ENCODE data around the gene DUSP22. TPM values are rescaled to one million over a fixed set of nuclear protein-coding genes. Genes with fewer than 3 reads are reported as not detected.

DUSP22 gene
- polyA plus RNA-seq, 3 donors: 107 to 120 (median 117) TPM

DNA sequence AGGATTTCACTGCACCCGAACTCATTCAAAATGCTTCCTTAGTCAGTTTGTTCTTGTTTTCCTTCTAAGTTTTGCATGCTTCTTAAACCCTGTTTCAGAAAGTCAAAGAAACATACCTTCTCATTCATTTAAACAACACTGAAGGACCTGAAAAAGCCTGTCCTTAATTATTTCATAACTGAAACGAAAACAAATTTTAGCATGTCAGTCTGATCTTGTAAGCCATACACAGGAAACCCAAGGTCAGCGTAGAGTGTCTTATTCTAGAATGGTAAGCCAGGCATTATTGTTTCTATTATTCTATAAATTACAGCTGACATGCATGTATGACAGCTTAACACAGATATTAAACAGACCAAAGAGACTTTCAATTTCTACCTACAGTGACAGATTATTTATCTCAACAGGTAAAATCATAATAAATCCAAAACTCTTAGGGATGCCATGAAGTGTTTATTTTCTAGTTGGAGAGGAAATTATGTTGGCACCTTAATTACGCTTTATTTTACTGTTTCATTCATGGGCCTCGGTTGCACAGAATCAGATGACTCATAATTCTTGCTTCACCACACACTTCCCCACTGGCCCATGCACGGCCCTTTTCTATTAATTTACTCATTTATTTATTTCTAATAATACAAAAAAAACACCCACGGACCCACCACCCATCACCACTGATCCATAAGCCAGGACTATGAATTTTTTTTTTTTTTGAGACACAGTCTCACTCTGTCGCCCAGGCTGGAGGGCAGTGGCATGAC is 39.3 kb upstream of the DUSP22 start:
- H3K27ac ChIP-seq (ENCODE audit: low read depth in 1 of 2, low read length in 2 of 2): peak overlapping the region; percentile 11 to 68

GRCh38 chr6:254016-254415 is 38.3 kb upstream of the DUSP22 start:
- peaks cover 66 to 80% of the 10 kb centered on the region in 2 donors for H3K4me1 ChIP-seq (ENCODE audit: control insufficient read depth in 1 of 2, insufficient read depth in 2 of 2, low read length in 2 of 2)

More for the DNA sequence above, 39.3 kb upstream of the DUSP22 start:
- peaks cover 0 to 6% of the 10 kb centered on the region in 2 donors for H3K36me3 Mint-ChIP-seq
- DNase-seq: peak; percentile 71 to 83 (median 81)
- peak overlapping the region; percentile 76 to 97 (median 90) for H3K27ac Mint-ChIP-seq
- Histone ChIP-seq H3K9ac (ENCODE audit: insufficient read depth, low read length, poor library complexity, severe bottlenecking) (no peak overlapping the region), H3K27me3 (ENCODE audit: control insufficient read depth in 2 of 2, insufficient read depth in 2 of 2, low read length in 2 of 2) (no peaks in the 10 kb centered on the region), H3K4me1 (ENCODE audit: control insufficient read depth in 1 of 2, insufficient read depth in 2 of 2, low read length in 2 of 2) (peaks cover 66 to 82% of the 10 kb centered on the region in 2 donors), H3K9me3 (replicated peaks in 1 of 2; ENCODE audit: control insufficient read depth in 1 of 2, insufficient read depth in 1 of 2, low read length in 2 of 2) (no peaks in the 10 kb centered on the region), H3K4me3 (replicated peaks in 1 of 3; ENCODE audit: low read depth in 2 of 3, low read length in 3 of 3) (peak overlapping the region in 1 of 3 experiments; percentile 28), H3K79me2 (ENCODE audit: insufficient read depth, low read length) (no peaks in the 10 kb centered on the region), H3K36me3 (replicated peaks in 1 of 2; ENCODE audit: control insufficient read depth in 1 of 2, insufficient read depth in 2 of 2, low read length in 2 of 2) (no peaks in the 10 kb centered on the region), H3K4me2 (replicated peaks; ENCODE audit: extremely low read depth, low read length, poor library complexity, severe bottlenecking) (peak overlapping the region; percentile 33), H4K20me1 (ENCODE audit: insufficient read depth, low read length) (no peaks in the 10 kb centered on the region), H2AFZ (ENCODE audit: insufficient read depth, low read depth, low read length, poor library complexity, severe bottlenecking) (no peak overlapping the region)
- no peak overlapping the region for H3K4me3 Mint-ChIP-seq
- intact Hi-C loops (cut with micrococcal nuclease): no loop called here
- peaks cover 0 to 4% (median 0%) of the 10 kb centered on the region in 3 donors for H3K27me3 Mint-ChIP-seq (ENCODE audit: low read depth in 3 of 3)
- 83% methylated on average over 1 of the region's 8 CpGs for WGBS (ENCODE audit: insufficient coverage)
- TF ChIP-seq, protein P1, sequence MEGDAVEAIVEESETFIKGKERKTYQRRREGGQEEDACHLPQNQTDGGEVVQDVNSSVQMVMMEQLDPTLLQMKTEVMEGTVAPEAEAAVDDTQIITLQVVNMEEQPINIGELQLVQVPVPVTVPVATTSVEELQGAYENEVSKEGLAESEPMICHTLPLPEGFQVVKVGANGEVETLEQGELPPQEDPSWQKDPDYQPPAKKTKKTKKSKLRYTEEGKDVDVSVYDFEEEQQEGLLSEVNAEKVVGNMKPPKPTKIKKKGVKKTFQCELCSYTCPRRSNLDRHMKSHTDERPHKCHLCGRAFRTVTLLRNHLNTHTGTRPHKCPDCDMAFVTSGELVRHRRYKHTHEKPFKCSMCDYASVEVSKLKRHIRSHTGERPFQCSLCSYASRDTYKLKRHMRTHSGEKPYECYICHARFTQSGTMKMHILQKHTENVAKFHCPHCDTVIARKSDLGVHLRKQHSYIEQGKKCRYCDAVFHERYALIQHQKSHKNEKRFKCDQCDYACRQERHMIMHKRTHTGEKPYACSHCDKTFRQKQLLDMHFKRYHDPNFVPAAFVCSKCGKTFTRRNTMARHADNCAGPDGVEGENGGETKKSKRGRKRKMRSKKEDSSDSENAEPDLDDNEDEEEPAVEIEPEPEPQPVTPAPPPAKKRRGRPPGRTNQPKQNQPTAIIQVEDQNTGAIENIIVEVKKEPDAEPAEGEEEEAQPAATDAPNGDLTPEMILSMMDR (IDR thresholded peaks at IDR 0.05): no peak
- peaks cover 77% of the 10 kb centered on the region for H3K4me1 Mint-ChIP-seq
- H3K9me3 Mint-ChIP-seq: peaks cover 0 to 2% (median 0%) of the 10 kb centered on the region in 7 donors

More at GRCh38 chr6:254016-254415, 38.3 kb upstream of the DUSP22 start:
- TF ChIP-seq, protein P1 (IDR thresholded peaks at IDR 0.05): no peak
- no peak overlapping the region for H2AFZ ChIP-seq (ENCODE audit: insufficient read depth, low read depth, low read length, poor library complexity, severe bottlenecking)
- Mint-ChIP-seq H3K9me3 (peaks cover 0 to 2% (median 0%) of the 10 kb centered on the region in 7 donors), H3K4me1 (peaks cover 72% of the 10 kb centered on the region), H3K27me3 (ENCODE audit: low read depth in 3 of 3) (peaks cover 0 to 3% (median 0%) of the 10 kb centered on the region in 3 donors), H3K36me3 (peaks cover 0 to 6% of the 10 kb centered on the region in 2 donors), H3K4me3 (no peak overlapping the region), H3K27ac (peak overlapping the region; percentile 76 to 97 (median 90))
- H3K79me2 ChIP-seq (ENCODE audit: insufficient read depth, low read length): no peaks in the 10 kb centered on the region
- no peaks in the 10 kb centered on the region for H3K9me3 ChIP-seq (replicated peaks in 1 of 2; ENCODE audit: control insufficient read depth in 1 of 2, insufficient read depth in 1 of 2, low read length in 2 of 2)
- H3K27me3 ChIP-seq (ENCODE audit: control insufficient read depth in 2 of 2, insufficient read depth in 2 of 2, low read length in 2 of 2): no peaks in the 10 kb centered on the region
- 72% methylated on average over 8 of the region's 8 CpGs for WGBS (ENCODE audit: insufficient coverage)
- no peak overlapping the region for H3K4me2 ChIP-seq (replicated peaks; ENCODE audit: extremely low read depth, low read length, poor library complexity, severe bottlenecking)
- peak in 2 of 3 donors; percentile 29 to 69 for DNase-seq
- H3K9ac ChIP-seq (ENCODE audit: insufficient read depth, low read length, poor library complexity, severe bottlenecking): no peak overlapping the region
- no peaks in the 10 kb centered on the region for H4K20me1 ChIP-seq (ENCODE audit: insufficient read depth, low read length)
- H3K4me3 ChIP-seq (replicated peaks in 1 of 3; ENCODE audit: low read depth in 2 of 3, low read length in 3 of 3): no peak overlapping the region
- no peaks in the 10 kb centered on the region for H3K36me3 ChIP-seq (replicated peaks in 1 of 2; ENCODE audit: control insufficient read depth in 1 of 2, insufficient read depth in 2 of 2, low read length in 2 of 2)
- intact Hi-C loops (cut with micrococcal nuclease): no loop called here
- H3K27ac ChIP-seq (ENCODE audit: low read depth in 1 of 2, low read length in 2 of 2): peak overlapping the region in 1 of 2 donors; percentile 68

Measured in CD14-positive monocyte (primary cell).